PC-3 (cell line): Measurements from ENCODE around the gene LRRFIP1. TPM values are rescaled to one million over a fixed set of nuclear protein-coding genes. Genes with fewer than 3 reads are reported as not detected.

Experiments
- ATAC-seq: fragments of 200-7000 bp; cut with Tn5 transposase; 2 replicates; pipeline ENCODE4 v1.9.1; 2020; ENCODE audit warnings: mild to moderate bottlenecking, moderate library complexity
- BruUV-seq: library from RNA; stranded (reverse); fragments of 400-500 nt; replicated peaks from 2 replicates; lab custom pipeline; 2021; lab: Mats Ljungman, UMichigan
- CTCF ChIA-PET: fragments of 300-600 bp; sonication (Branson Sonifier 250); formaldehyde crosslinking; loops from one replicate; lab custom pipeline; 2022; ENCODE audit warnings: antibody characterized with exemption; lab: Charles Lee
- POLR2A ChIA-PET: fragments of 300-600 bp; sonication (Branson Sonifier 250); formaldehyde crosslinking; loops from one replicate; lab custom pipeline; 2022; ENCODE audit warnings: antibody characterized with exemption; ENCODE audit not compliant: unreplicated experiment; lab: Charles Lee
- DNase-seq: peaks from one replicate; pipeline ENCODE4 v3.0.0-alpha.2; 2015
- H2AFZ ChIP-seq: fragments of 300-600 bp; sonication (generic); 2 replicates; pipeline ENCODE4 v1.6.0; 2016; ENCODE audit warnings: antibody characterized with exemption, low read length
- H3F3A ChIP-seq: fragments of 300-600 bp; sonication (generic); one replicate; pipeline ENCODE4 v1.6.0; 2017; ENCODE audit warnings: antibody characterized with exemption, low read length, control low read depth, mild to moderate bottlenecking; ENCODE audit not compliant: unreplicated experiment
- H3K27ac ChIP-seq: fragments of 300-600 bp; sonication (generic); 2 replicates; pipeline ENCODE4 v1.5.1; 2016; ENCODE audit warnings: mild to moderate bottlenecking, low read length
- H3K27me3 ChIP-seq: fragments of 300-600 bp; sonication (generic); 2 replicates; pipeline ENCODE4 v1.6.1; 2016; ENCODE audit warnings: low read length, mixed read lengths
- H3K36me3 ChIP-seq: fragments of 300-600 bp; sonication (generic); 2 replicates; pipeline ENCODE4 v1.6.1; 2016; ENCODE audit warnings: low read depth, mixed run types, low read length, mixed read lengths
- H3K4me1 ChIP-seq: fragments of 300-600 bp; sonication (generic); 2 replicates; pipeline ENCODE4 v1.5.1; 2016; ENCODE audit warnings: low read length; ENCODE audit not compliant: insufficient read depth
- H3K4me2 ChIP-seq: fragments of 300-600 bp; sonication (generic); 2 replicates; pipeline ENCODE4 v1.6.0; 2016; ENCODE audit warnings: low read length
- H3K4me3 ChIP-seq: fragments of 300-600 bp; sonication (generic); 2 replicates; pipeline ENCODE4 v1.5.1; 2016; ENCODE audit warnings: mild to moderate bottlenecking, low read length, mixed read lengths
- H3K79me2 ChIP-seq: fragments of 300-600 bp; sonication (generic); 2 replicates; pipeline ENCODE4 v1.6.1; 2017; ENCODE audit warnings: low read length, mixed read lengths
- H3K9ac ChIP-seq: fragments of 300-600 bp; sonication (generic); 2 replicates; pipeline ENCODE4 v1.6.0; 2016; ENCODE audit warnings: mild to moderate bottlenecking, low read length
- H3K9me2 ChIP-seq: fragments of 300-600 bp; sonication (generic); replicated peaks from 2 replicates; pipeline ENCODE4 v1.6.1; 2016; ENCODE audit warnings: mixed run types, low read length, mixed read lengths
- H3K9me3 ChIP-seq: fragments of 300-600 bp; sonication (generic); 2 replicates; pipeline ENCODE4 v1.6.1; 2016; ENCODE audit warnings: low read length, mixed read lengths
- H4K20me1 ChIP-seq: fragments of 300-600 bp; sonication (generic); 2 replicates; pipeline ENCODE4 v1.6.1; 2016; ENCODE audit warnings: low read length, mixed read lengths
- CTCF ChIP-seq: fragments of 300-600 bp; sonication (generic); conservative IDR thresholded peaks from 2 replicates; pipeline ENCODE4 v1.5.1; 2017; ENCODE audit warnings: antibody characterized with exemption, low read depth, mild to moderate bottlenecking, low read length
- EZH2 ChIP-seq: fragments of 300-600 bp; sonication (generic); IDR thresholded peaks from one replicate; pipeline ENCODE4 v1.6.1; 2017; ENCODE audit warnings: antibody characterized with exemption, mild to moderate bottlenecking, low read length; ENCODE audit not compliant: unreplicated experiment
- EZH2phosphoT487 ChIP-seq: fragments of 300-600 bp; sonication (generic); IDR thresholded peaks from 2 replicates; pipeline ENCODE4 v1.6.1; 2018; ENCODE audit warnings: mild to moderate bottlenecking, antibody characterized with exemption, low read length, borderline replicate concordance
- intact Hi-C: fragments of 100-400 bp; cut with micrococcal nuclease; formaldehyde crosslinking; loops from 2 replicates; pipeline ENCODE4 v1.9.0; 2023
- total RNA-seq: library from RNA; depleted of rRNA; stranded (reverse); fragments of >200 nt; gene quantifications from 2 replicates; pipeline ENCODE4 v1.2.3, GENCODE V29; 2014

LRRFIP1 gene
- total RNA-seq, 1 experiment from 2014 or later: 87.8 TPM

DNA sequence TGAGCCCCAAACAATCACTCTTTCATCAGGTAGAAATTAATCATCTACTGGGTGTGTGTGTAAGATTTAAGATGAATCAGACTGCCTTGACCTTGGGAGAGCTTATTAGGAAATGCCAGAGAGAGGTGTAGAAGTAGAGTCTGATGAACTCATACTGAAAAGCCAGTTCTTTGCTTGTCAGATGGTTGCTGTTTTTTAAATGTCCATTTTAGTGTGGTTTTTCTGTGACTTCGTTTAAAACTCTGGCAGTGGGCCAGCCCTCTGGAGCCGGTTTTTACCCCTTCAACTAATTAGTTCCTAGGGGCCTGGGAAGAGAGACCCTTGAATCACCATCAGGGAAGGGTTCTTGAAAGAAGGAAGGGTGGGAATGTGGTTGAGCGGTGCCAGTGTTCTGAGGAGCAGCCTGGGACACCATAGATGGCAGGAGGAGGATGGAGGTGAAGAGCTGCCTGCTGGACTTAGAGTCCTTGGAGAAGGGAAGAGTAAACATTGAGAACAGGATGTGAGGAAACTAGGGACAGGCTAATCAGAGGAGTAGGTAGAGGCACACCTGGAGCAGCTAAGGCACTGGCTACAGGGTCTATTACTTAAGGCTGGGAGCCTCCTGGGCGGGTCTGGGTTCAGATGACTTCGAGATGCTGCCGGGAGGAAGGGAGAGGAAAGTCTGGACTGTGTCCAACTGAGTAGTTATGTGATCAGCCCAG is 66.1 kb downstream of the LRRFIP1 start:
- Histone ChIP-seq H2AFZ (no peak overlapping the region), H3K27me3 (no peaks in the 10 kb centered on the region), H3F3A (peaks cover 10% of the 10 kb centered on the region), H3K9me2 (no peaks in the 10 kb centered on the region), H3K4me3 (peak overlapping the region; percentile 94), H4K20me1 (peaks cover 47% of the 10 kb centered on the region), H3K27ac (peak overlapping the region; percentile 91), H3K36me3 (no peaks in the 10 kb centered on the region), H3K4me1 (peaks cover 57% of the 10 kb centered on the region), H3K9me3 (no peaks in the 10 kb centered on the region), H3K4me2 (peak overlapping the region; percentile 93), H3K9ac (peak overlapping the region; percentile 99), H3K79me2 (peaks cover 67% of the 10 kb centered on the region)
- peak; percentile 14 for ATAC-seq
- no peak for TF ChIP-seq EZH2
- no peak for TF ChIP-seq EZH2phosphoT487
- no peak for TF ChIP-seq CTCF
- intact Hi-C loops: loop anchor here (2.0 to 10.0 kb wide), 3 partner anchors 51 to 206 kb away; partner anchors contain the start of genes MLPH and RAMP1
- DNase-seq: peak; percentile 73
- POLR2A ChIA-PET: interaction anchor here (0.6 kb wide), 1 partner anchor 36 kb away, joined by 7 read pairs; no protein-coding TSS in a partner anchor
- BruUV-seq: no TSS peak
- CTCF ChIA-PET: no interaction called here

GRCh38 chr2:237694415-237695194 is 67.2 kb downstream of the LRRFIP1 start:
- H3F3A ChIP-seq: peaks cover 10% of the 10 kb centered on the region
- H3K4me3 ChIP-seq: peak overlapping the region; percentile 94
- H3K4me1 ChIP-seq: peaks cover 45% of the 10 kb centered on the region
- H3K27ac ChIP-seq: peak overlapping the region; percentile 91
- ATAC-seq (no peak), DNase-seq (no peak)
- H2AFZ ChIP-seq: no peak overlapping the region
- H3K9me2 ChIP-seq: no peaks in the 10 kb centered on the region
- ChIA-PET CTCF (no interaction called here), POLR2A (interaction anchor here (0.7 kb wide), 1 partner anchor 37 kb away, joined by 3 read pairs; no protein-coding TSS in a partner anchor)
- BruUV-seq: TSS peak; percentile 33
- H3K36me3 ChIP-seq: no peaks in the 10 kb centered on the region
- H4K20me1 ChIP-seq: peaks cover 54% of the 10 kb centered on the region
- intact Hi-C loops: loop anchor here (1.0 to 10.0 kb wide), 3 partner anchors 21 to 207 kb away; partner anchors contain the start of genes MLPH and RAMP1
- no peak for TF ChIP-seq EZH2
- no peak for TF ChIP-seq CTCF
- TF ChIP-seq EZH2phosphoT487: no peak
- H3K9ac ChIP-seq: peak overlapping the region; percentile 99; the same call in 1 of the 2 replicates
- no peaks in the 10 kb centered on the region for H3K27me3 ChIP-seq
- no peaks in the 10 kb centered on the region for H3K9me3 ChIP-seq
- H3K4me2 ChIP-seq: peak overlapping the region; percentile 93
- peaks cover 79% of the 10 kb centered on the region for H3K79me2 ChIP-seq
